HL-60 (cell line): Measurements from ENCODE around the gene C19orf47.

Experiments used
- CTCF ChIP-seq: IDR thresholded peaks from one replicate; pipeline ENCODE4 v1.5.1; 2011; ENCODE audit warnings: low read length, control low read depth, inconsistent platforms; ENCODE audit not compliant: insufficient read depth
- GABPA ChIP-seq: IDR thresholded peaks from 2 replicates; pipeline ENCODE4 v1.6.1; 2012; ENCODE audit warnings: low read depth
- REST ChIP-seq: IDR thresholded peaks from 2 replicates; pipeline ENCODE4 v1.6.1; 2012; ENCODE audit warnings: low read depth; ENCODE audit not compliant: insufficient replicate concordance
- SPI1 ChIP-seq: IDR thresholded peaks from 2 replicates; pipeline ENCODE4 v1.6.1; 2012; ENCODE audit warnings: low read depth, mild to moderate bottlenecking, borderline replicate concordance

- TF ChIP-seq CTCF = no peak
- TF ChIP-seq REST = no peak
- no peak for TF ChIP-seq SPI1
- TF ChIP-seq GABPA = no peak
Measured at GRCh38 chr19:40344422-40344821, 3.8 kb downstream of the C19orf47 start.
